OCI-LY1 (cell line): ENCODE results near the gene FBN1.

Experiments used
- H2AFZ ChIP-seq: fragments of 200-600 bp; sonication (generic), shearing (Covaris generic); 2 replicates; pipeline ENCODE4 v1.6.0; 2014; ENCODE audit warnings: antibody characterized with exemption, mild to moderate bottlenecking, low read length
- H3F3A ChIP-seq: fragments of 200-600 bp; sonication (generic), shearing (Covaris generic); 2 replicates; pipeline ENCODE4 v1.6.0; 2014; ENCODE audit warnings: mild to moderate bottlenecking, antibody characterized with exemption, low read length, moderate library complexity; ENCODE audit not compliant: insufficient read depth
- H3K27ac ChIP-seq: fragments of 200-600 bp; sonication (generic); 2 replicates; pipeline ENCODE4 v1.5.1; 2014; ENCODE audit warnings: low read length, mixed run types, mild to moderate bottlenecking, low read depth; ENCODE audit not compliant: poor library complexity, severe bottlenecking
- H3K27me3 ChIP-seq: fragments of 200-600 bp; sonication (generic); 2 replicates; pipeline ENCODE4 v1.6.0; 2014; ENCODE audit warnings: antibody characterized with exemption, mild to moderate bottlenecking, low read length, moderate library complexity; ENCODE audit not compliant: insufficient read depth
- H3K36me3 ChIP-seq: fragments of 200-600 bp; sonication (generic); 2 replicates; pipeline ENCODE4 v1.6.1; 2014; ENCODE audit warnings: mild to moderate bottlenecking, antibody characterized with exemption, low read length, moderate library complexity, mixed read lengths; ENCODE audit not compliant: insufficient read depth
- H3K4me1 ChIP-seq: fragments of 200-600 bp; sonication (generic); 2 replicates; pipeline ENCODE4 v1.5.1; 2014; ENCODE audit warnings: mild to moderate bottlenecking, low read length, moderate library complexity; ENCODE audit not compliant: insufficient read depth, severe bottlenecking
- H3K4me2 ChIP-seq: fragments of 200-600 bp; sonication (generic), shearing (Covaris generic); 2 replicates; pipeline ENCODE4 v1.6.1; 2014; ENCODE audit warnings: low read length
- H3K4me3 ChIP-seq: fragments of 200-600 bp; sonication (generic); 2 replicates; pipeline ENCODE4 v1.5.1; 2014; ENCODE audit warnings: low read length, low read depth, mild to moderate bottlenecking, mixed read lengths; ENCODE audit not compliant: poor library complexity, severe bottlenecking
- H3K79me2 ChIP-seq: fragments of 200-600 bp; shearing (Covaris generic); 2 replicates; pipeline ENCODE4 v1.6.1; 2016; ENCODE audit warnings: mixed run types, low read length, mixed read lengths; ENCODE audit not compliant: insufficient read depth
- H3K9ac ChIP-seq: fragments of 200-600 bp; sonication (generic), shearing (Covaris generic); 2 replicates; pipeline ENCODE4 v1.6.1; 2014; ENCODE audit warnings: mild to moderate bottlenecking, low read length, mixed read lengths
- H3K9me2 ChIP-seq: fragments of 200-600 bp; sonication (generic), shearing (Covaris generic); 2 replicates; pipeline ENCODE4 v1.6.1; 2014; ENCODE audit warnings: low read depth, mild to moderate bottlenecking, low read length, mixed read lengths
- H3K9me3 ChIP-seq: fragments of 200-600 bp; shearing (Covaris generic); 2 replicates; pipeline ENCODE4 v1.6.1; 2014; ENCODE audit warnings: low read length, mixed read lengths
- H4K20me1 ChIP-seq: fragments of 200-600 bp; sonication (generic), shearing (Covaris generic); 2 replicates; pipeline ENCODE4 v1.6.0; 2016; ENCODE audit warnings: mild to moderate bottlenecking, low read length; ENCODE audit not compliant: insufficient read depth
- CTCF ChIP-seq: fragments of 200-600 bp; sonication (generic), shearing (Covaris generic); IDR thresholded peaks from 2 replicates; pipeline ENCODE4 v1.5.1; 2017; ENCODE audit warnings: mild to moderate bottlenecking, antibody characterized with exemption, low read length, moderate library complexity, mixed read lengths
- EZH2 ChIP-seq: fragments of 200-600 bp; sonication (generic), shearing (Covaris generic); IDR thresholded peaks from 2 replicates; pipeline ENCODE4 v1.8.0; 2017; ENCODE audit warnings: borderline replicate concordance, mixed run types, mild to moderate bottlenecking, antibody characterized with exemption, low read length, moderate library complexity, mixed read lengths

The FBN1 gene

DNA sequence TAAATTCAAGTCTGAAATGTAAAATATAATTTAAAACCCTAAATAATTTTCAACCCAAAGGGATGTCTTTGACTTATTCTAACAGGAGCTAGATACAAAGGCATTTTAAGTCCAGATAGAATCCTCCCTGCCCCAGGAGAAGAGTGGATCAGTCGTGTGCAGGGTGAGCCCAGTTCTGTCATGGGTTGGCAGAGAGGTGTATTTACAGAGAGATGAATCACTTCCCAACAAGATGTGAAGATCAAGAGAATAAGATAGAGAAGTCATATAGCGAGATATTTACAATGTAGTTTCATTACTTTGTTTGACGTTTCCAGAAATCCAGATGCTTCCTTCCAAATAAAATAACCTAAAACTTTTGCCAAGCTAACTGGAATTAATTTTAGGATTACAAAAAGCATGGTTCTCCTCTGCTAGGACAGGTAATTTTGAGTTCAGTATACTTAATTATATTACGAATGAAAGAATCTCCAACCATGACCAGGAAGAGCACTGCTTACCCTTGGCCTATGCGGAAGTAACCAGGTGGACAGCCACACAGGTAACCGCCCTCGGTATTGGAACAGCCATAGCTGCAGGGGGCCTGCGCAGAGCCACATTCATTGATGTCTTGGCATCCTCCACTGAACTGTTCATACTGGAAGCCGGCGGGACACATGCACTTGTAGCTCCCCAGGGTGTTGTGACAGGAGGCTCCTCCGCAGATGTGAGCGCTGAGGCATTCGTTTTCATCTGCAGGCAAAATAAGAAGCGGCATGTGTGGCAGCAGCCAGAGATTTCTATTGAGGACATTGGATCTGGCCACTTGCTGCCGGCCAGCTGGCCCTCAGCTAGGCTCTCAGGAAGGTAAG is 230.2 kb downstream of the FBN1 start:
- no peaks in the 10 kb centered on the region for H3K9me2 ChIP-seq
- H3K27ac ChIP-seq = no peak overlapping the region
- H3K9me3 ChIP-seq = no peaks in the 10 kb centered on the region
- H3K79me2 ChIP-seq = no peaks in the 10 kb centered on the region
- TF ChIP-seq CTCF (no peak), EZH2 (no peak)
- no peak overlapping the region for H2AFZ ChIP-seq
- no peaks in the 10 kb centered on the region for H3K4me1 ChIP-seq
- no peak overlapping the region for H3K9ac ChIP-seq
- no peak overlapping the region for H3K4me2 ChIP-seq
- H3F3A ChIP-seq = no peaks in the 10 kb centered on the region
- H3K4me3 ChIP-seq = no peak overlapping the region
- H3K36me3 ChIP-seq = no peaks in the 10 kb centered on the region
- H4K20me1 ChIP-seq = no peaks in the 10 kb centered on the region
- no peaks in the 10 kb centered on the region for H3K27me3 ChIP-seq

DNA sequence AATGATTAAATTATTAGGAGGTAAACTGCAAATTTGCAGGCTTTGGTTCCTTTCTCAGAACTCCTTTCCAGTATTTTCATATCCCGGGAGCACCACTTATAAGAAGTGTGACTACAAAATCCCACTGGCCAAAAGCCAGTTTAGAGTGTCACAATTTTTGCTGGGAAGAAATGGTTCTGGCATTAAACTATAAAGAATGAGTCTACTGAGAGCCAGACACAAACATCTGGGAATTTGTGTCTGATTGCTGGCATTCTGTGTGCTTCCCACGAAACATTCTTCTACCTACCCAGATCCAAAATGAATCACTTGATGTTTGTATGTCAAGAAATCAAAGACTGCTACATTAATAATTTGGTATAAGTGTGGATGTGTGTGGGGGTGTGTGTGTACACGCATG is 231.5 kb downstream of the FBN1 start:
- H3K36me3 ChIP-seq = no peaks in the 10 kb centered on the region
- H3K27ac ChIP-seq = no peak overlapping the region
- no peak overlapping the region for H3K9ac ChIP-seq
- TF ChIP-seq EZH2 (no peak), CTCF (no peak)
- no peaks in the 10 kb centered on the region for H3K4me1 ChIP-seq
- H2AFZ ChIP-seq = no peak overlapping the region
- H3K27me3 ChIP-seq = no peaks in the 10 kb centered on the region
- H3K4me3 ChIP-seq = no peak overlapping the region
- no peaks in the 10 kb centered on the region for H3K9me2 ChIP-seq
- H4K20me1 ChIP-seq = no peaks in the 10 kb centered on the region
- no peak overlapping the region for H3K4me2 ChIP-seq
- no peaks in the 10 kb centered on the region for H3K79me2 ChIP-seq
- no peaks in the 10 kb centered on the region for H3F3A ChIP-seq
- no peaks in the 10 kb centered on the region for H3K9me3 ChIP-seq

GRCh38 chr15:48413304-48413703 is 232.2 kb downstream of the FBN1 start:
- Histone ChIP-seq H3K4me2 (no peak overlapping the region), H3K27ac (no peak overlapping the region), H3K9me2 (no peaks in the 10 kb centered on the region), H3K9ac (no peak overlapping the region), H3K9me3 (no peaks in the 10 kb centered on the region), H3F3A (no peaks in the 10 kb centered on the region), H3K27me3 (no peaks in the 10 kb centered on the region), H3K36me3 (no peaks in the 10 kb centered on the region), H3K4me3 (no peak overlapping the region), H3K79me2 (no peaks in the 10 kb centered on the region), H3K4me1 (no peaks in the 10 kb centered on the region), H2AFZ (no peak overlapping the region), H4K20me1 (no peaks in the 10 kb centered on the region)
- TF ChIP-seq CTCF = no peak
- TF ChIP-seq EZH2 = no peak
